ENCODE measurements around the gene ORAI3.

The ORAI3 gene

DNA sequence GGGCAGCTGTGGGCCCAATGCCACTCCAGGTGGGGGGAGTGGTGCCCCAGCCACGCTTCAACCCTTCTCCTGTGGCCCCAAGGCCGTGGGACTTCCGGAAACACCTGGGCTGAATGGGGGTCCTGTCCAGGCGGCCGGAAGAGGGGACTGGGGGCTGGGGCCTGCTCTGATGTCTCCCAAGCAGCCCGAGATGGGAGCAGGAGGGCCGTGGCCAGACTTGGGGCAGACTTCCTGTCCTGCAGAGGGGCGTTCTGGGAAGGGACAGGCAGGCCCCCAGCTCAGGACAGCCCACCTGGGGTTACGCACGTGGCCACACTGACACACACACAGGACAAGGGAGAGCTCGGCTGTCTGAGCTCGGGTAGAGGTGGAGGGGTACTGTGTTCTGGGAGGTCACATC, 41.2 kb downstream of the ORAI3 start:
- DNase-seq (ENCODE audit: low read depth in 2 of 2) = no peak

DNA sequence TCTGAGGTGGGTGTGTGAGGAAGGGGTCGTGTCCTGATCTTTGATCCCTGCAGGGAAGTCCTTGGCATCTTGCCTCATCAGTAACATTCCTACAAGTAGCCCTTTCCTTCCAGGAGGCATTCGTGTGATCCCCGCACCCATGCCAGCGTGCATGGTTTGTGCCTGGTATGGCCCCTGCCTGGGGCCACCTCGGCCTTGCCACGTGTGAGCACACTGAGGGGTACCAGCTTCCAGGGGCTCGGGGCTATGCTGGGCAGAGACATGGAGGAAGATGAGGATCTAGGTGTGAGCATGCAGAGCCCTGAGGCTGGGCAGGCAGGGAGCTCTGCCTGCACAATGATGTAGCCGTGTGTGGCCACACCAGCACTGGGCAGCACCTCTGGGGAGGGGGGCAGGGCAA, 42.2 kb downstream of the ORAI3 start:
- no peak for DNase-seq (ENCODE audit: low read depth in 2 of 2)

DNA sequence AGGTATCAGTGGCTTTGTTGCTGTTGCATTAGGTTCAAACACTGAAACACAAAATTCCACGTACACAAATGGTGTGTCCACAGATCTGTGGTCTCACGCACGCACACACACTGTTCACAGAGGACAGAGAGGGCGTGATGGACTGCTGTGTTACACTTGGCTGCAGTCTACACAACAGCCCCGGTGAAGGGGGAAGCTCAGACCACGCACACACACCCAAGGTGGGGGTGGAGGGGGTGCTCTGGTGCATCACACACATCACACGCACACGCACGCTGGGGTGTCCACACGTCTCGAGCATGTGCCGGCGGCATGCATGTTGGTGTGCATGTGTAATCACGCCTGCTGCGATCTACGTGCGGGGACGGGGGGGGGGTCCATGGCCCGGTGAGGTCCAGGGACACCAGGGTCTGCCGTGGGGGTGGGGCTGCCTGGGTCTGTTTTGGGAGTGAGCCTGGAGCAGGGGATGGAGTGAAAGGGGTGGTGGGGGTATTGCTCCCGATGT, 43.5 kb downstream of the ORAI3 start:
- no peak for DNase-seq (ENCODE audit: low read depth in 2 of 2)

DNA sequence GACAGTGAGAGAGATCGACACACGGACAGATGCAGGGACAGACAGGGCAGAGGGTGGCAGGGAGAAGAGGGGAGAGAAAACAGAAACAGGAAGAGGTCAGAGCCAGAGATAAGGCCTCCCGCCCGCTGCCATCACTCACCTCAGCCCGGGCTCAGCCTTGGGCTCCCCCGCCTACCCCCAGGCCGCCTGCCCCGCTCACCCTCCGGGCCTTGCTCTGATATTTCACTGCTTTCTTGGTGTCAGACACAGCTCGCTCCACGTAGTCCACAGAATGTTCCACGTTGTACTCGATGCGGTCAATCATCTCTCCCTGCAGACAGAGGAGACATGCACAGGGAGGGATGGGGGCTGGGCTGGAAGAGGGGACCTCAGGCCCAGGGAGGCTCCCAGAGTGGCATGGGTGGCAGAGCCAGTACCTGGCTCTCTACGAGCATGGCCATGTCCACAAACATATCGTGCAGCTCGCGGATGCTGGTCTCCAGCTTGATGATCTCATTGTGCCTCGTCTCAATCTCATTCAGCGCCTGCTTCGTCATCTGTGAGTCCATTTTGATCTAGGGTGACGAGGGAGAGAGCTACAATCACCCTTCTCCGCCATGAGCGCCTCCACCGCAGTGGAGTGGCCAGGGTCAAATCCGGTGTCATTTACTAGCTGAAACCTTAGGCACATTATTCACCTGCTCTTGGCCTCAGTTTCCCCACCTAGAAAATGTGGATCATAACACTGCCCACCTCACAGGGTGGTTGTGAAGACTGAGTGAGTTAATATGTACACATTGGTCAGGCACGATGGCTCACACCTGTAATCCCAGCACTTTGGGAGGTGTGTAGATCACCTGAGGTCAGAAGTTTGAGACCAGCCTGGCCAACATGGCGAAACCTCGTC, 44.3 kb downstream of the ORAI3 start:
- no peak for DNase-seq (ENCODE audit: low read depth in 2 of 2)

DNA sequence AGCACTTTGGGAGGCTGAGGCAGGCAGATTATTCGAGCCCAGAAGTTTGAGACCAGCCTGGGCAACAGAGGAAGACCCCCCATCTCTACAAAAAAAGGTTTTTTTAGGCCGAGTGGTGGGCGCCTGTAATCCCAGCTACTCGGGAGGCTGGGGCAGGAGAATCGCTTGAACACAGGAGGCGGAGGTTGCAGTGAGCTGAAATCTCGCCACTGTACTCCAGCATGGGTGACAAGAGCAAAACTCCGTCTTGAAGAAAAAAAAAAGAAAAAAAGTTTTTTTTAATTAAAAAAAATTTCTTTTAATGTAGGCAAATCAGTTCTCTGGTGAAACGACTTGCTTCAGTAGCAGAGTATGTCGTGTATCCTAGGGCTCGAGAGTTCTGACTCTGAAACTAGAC, 47.1 kb downstream of the ORAI3 start:
- DNase-seq (ENCODE audit: low read depth in 2 of 2) = no peak

DNA sequence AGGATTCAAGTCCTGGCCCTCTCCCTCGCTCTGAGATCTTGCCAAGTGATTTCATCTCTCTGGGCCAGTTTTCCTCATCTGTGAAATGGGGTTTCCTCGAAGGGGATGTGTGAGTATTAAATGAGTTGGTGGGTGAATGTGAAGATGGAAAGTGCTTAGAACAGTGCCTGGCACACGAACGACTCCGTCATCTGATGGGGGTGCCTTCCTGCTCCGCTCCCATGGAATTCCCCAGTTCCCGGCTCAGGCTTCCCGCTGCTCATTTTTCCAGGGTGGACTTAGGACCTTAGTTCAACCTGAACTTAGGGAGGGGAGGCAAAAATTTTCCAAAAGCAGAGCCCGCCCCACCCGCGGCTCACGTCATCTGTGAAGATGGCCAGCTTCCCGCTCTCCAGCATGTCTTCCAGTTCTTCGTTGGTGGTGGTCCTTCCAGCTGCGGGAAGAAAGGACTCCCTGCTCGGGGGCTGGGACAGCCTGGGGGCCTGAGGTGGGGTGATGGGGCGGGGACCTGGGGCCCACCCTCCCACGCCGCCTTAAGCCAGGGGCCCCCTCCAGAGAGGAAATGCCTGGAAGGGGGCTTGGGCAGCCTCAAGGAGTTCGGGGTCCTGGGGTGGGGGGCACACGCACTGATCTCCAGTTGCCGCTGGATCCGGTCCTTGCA, 47.6 kb downstream of the ORAI3 start:
- no peak for DNase-seq (ENCODE audit: low read depth in 2 of 2)

DNA sequence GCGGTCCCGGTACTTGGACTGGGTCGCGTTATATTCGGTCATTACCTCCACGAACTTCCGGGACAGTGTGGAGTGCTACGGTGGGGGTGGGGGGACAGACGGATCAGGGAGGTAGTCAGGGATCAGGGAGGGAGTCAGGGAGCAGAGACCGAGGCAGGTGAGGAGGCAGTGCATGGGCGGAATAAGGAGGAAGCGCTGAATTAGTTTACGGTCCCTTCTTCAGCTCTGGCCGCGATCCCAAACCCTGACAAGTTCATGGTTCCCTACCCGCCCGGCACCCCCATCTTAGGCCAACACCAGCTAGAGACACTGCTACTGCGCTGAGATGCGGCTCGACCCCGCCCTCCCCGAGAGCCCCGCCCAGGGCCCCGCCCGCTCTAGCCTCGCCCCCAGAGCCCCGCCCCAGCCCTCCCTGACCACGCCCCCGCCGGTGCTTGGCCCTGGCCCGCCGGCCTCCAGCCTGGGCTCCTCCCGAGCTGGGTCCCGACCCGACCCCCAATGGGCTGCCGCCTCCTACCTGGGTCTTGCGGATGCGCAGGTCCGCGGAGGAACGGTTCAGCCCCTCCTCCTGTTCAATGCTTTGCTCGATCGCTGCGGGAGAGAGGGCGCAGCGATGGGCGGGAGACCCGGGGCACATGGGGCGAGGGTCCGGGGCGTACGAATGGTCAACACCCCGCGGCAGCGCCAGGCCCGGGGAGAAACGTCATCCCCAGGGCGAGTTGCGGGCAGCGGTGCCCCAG, 48.3 kb downstream of the ORAI3 start:
- peak in 1 of 2 experiments; percentile 36 for DNase-seq (ENCODE audit: low read depth in 2 of 2)

DNA sequence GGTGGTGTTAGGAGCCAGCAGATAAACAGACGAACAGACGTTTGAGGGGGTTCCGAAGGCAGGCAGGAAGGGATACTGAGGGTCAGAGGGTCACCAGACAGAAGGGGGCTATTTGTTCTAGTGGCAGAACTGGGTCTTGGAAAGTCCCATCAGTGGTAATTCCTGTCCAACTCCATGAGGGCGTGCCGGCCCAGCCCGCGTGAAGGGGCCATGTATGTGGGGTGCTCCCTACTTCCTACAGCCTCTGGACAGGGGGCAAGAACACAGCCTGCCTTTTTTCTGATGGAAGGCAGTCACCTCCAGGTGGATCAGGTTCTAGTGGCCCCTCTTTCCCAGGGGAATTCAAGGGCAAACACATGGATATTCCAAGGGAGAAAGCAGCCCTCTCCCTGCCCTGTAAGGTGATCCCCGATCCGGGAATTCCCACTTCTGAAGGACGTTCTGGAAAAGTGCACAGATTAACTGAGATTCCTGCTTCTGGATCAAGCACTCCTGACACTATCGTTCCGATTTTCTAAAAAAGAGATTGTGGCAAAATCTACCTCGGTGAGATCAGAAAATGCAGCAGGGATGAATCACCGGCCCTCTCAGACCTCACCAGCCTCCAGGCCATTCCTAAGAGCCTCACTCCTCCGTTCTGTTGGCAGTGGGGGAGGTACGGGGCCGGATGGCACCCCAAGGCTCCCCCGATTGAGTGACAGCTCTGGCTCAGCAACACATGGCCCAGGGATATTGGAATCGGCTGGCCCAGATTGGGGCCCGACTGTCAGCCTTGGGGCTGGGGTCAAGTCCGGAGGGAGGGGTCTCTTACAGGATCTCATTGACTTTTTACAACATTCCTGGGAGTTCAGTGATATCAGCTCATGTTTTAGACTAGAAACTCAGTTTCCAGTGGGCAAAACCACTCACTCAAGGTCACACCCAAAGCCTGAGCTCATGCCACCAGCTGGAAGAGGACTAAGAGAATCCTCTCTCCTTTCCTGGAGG, 49.1 kb downstream of the ORAI3 start:
- peak in 1 of 2 experiments; percentile 44 for DNase-seq (ENCODE audit: low read depth in 2 of 2)

DNA sequence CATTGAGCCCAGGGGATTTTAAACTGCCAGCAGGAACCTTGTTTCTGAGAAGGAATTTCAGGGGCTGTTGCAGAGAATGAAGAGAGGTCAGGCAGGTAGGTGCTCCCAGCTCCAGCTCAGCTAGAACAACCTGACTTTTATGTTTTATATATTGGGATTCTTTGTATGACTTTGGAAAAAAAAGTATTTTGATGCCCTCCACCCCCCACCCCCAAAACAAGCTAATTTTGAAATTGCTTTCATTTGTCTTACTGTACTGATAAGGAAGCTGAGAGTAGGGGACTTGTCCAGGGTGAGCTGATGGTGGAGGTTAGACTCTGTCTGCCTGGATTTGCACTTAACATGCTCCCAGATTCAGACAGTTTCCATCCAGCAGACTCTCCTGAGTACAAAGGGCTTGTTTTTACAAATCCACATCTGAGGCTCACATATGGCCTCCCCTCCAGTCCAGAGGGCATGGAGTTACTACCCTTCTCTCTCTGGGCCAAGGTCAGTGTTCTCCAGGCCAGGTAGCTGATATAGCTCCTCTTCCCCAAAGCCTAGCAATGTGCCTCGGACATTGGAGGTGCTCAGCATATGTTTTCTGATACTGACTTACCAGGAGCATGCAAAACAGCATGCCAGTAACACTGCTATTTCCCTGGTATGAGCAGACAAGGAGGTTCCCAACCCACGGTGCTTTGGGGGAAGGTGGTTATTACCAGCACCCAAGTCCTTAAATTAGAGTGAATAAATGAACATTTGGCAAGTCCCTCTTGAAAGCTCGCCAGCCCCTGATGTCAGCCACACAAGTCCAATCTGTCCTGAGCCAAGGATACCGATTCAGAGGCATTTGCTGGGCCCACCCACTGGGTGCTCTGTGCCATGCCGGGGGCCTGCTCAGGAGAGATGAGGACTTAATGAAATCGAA, 50.2 kb downstream of the ORAI3 start:
- DNase-seq (ENCODE audit: low read depth in 2 of 2) = no peak

DNA sequence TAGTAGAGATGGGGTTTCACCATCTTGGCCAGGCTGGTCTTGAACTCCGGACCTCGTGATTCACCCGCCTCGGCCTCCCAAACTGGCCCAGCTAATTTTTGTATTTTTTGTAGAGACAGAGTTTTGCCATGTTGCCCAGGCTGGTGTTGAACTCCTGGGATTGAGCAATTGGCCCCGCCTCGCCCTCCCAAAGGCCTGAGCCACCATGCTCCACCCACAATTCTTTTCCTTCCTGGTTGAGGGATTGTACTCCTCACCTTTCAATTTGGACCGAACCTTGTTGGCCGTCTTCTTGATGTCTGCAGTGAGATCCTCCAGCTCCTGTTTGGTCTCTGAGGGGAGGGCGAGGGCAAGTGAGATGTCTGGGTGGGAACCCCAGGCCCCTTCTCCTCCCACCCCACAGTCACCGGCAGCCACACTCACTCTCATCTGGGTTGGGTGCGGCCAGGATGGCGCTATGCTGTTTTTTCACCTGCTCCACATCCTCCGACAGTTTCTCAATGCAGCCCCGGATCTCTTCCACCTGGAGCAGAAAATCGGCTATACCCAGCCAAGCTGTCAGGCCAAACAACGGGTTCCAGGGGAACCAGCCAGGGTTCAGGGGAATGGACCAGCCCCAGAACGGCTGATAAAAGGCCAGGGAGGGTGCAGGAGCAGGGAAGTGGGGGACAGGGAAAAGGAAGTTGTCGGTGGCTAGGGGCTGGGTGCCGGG, 52.0 kb downstream of the ORAI3 start:
- no peak for DNase-seq (ENCODE audit: low read depth in 2 of 2)

DNA sequence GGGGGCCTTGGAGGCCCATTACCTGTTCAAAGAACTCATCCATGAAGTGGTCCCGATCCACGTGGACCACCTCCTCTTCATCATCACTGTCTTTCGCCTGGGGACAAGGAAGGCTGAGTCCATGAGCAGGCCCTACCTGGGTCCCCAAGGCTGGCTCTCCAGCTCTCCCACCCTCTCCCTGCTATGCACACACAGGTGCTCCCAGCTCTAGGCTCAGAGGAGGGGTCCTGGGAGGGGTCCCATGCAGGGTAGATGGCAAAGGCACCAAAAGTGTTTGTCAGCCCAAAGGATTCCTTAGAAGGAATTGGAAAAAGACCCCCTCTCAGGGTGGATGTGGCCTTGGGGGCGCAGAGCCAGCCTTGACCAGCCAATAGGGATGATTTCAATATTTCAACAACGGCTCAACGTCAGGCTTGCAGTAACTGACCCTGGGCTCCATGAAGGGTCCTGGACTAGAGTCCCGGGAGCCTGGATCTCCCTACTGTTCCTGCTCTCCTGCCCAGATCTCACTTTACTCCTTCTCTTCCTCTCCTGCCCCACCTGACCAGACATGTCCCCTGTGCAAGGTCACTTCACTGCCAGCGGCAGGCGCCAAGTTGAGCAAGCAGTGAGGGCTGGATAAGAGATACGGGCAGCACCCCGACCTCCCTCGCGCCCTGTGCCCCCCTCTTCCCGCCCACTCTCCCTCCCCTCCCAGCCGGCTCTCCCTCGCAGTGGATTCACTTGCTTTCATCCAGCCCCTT, 52.8 kb downstream of the ORAI3 start:
- DNase-seq (ENCODE audit: low read depth in 2 of 2) = no peak

DNA sequence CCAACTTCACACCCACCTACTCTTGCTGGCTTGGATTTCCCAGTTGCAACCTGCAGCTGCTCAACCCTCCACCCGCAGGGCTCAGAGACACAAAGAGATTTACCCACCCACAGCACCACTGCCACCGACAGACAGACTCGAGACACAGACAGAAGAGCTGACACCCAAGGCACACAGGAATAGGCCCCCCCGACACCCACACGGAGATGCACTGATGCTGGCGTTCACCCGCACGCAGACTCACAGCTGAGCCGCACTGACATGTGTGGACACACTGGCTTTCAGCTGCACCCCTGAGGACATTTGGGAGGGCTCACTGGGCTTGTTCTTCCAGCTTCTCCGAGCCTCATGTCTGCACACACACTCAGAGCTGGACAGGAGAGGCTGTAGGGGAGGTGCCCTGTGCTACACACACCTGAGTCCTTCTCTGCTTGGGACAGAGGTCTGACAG, 53.4 kb downstream of the ORAI3 start:
- DNase-seq (ENCODE audit: low read depth in 2 of 2) = no peak

DNA sequence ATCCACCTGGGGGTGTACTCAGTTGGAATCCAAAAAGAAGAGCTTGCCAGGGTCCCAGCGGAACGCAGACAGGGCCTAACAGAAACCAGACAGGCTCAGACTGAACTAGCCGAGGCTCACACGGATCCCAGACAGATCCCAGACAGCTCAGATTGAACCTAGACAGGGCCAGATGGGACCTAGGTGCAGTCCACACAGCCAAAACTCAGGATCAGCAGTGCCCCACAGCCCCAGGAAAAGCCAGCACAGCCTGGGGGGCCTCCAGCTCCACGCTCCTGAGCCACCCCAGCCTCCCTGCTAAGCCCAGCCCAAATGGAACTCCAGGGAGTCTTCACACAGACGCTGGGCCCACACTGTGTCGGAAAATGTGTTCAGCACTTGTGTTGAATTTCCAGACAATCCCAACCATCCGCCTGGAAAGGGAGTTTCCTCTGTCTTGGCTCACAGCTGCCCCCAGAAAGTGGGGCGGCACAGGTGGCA, 54.0 kb downstream of the ORAI3 start:
- no peak for DNase-seq (ENCODE audit: low read depth in 2 of 2)

DNA sequence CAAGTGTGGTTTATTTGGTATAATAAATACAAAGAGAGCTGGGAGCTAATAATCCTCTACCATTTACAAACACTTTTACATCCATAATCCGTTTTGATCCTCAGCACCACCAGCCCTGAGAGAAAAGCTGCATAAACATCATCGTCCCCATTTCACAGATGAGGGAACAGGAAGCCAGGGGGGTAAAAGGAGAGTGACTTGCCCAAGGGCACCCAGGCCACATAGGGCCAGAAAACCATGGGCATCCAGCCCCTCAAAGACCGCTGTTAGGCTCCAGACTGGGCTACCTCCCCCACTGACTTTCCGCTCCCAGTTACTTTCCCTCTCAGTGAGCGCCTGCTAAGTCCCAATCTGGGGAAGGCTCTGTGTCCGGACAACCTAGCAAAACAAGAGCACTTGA, 54.9 kb downstream of the ORAI3 start:
- DNase-seq (ENCODE audit: low read depth in 2 of 2) = no peak
